MCF 10A (cell line): ENCODE results near the gene GAS2. TPM values are rescaled to one million over a fixed set of nuclear protein-coding genes. Genes with fewer than 3 reads are reported as not detected.

Source experiments
- BruUV-seq: library from RNA; stranded (reverse); fragments of 400-500 nt; replicated peaks from 2 replicates; lab custom pipeline; 2021; lab: Mats Ljungman, UMichigan
- CTCF ChIA-PET: fragments of 300-600 bp; sonication (Branson Sonifier 250); formaldehyde crosslinking; extraction: SDS; loops from one replicate; lab custom pipeline; 2021; ENCODE audit warnings: antibody characterized with exemption, inconsistent platforms; lab: Yijun Ruan, JAX
- POLR2A ChIA-PET: fragments of 300-600, 350-650 bp; sonication (Branson Sonifier 250); formaldehyde crosslinking; extraction: SDS; loops from one replicate; lab custom pipeline; 2020; ENCODE audit warnings: antibody characterized with exemption, inconsistent platforms; lab: Yijun Ruan, JAX
- DNase-seq: peaks from one replicate; pipeline ENCODE4 v3.0.0-alpha.2; 2018; ENCODE audit not compliant: unreplicated experiment
- H3K27ac Mint-ChIP-seq: one replicate; pipeline ENCODE4 v1.8.0; 2022; ENCODE audit warnings: mild to moderate bottlenecking, low read depth, mixed read lengths; ENCODE audit not compliant: unreplicated experiment
- H3K27me3 Mint-ChIP-seq: one replicate; pipeline ENCODE4 v1.8.0; 2022; ENCODE audit warnings: mixed read lengths; ENCODE audit not compliant: insufficient read depth, unreplicated experiment
- H3K36me3 Mint-ChIP-seq: one replicate; pipeline ENCODE4 v1.8.0; 2022; ENCODE audit warnings: mild to moderate bottlenecking, moderate library complexity, mixed read lengths; ENCODE audit not compliant: insufficient read depth, unreplicated experiment
- H3K4me1 Mint-ChIP-seq: one replicate; pipeline ENCODE4 v1.8.0; 2022; ENCODE audit warnings: mixed read lengths; ENCODE audit not compliant: insufficient read depth, unreplicated experiment
- H3K4me3 Mint-ChIP-seq: one replicate; pipeline ENCODE4 v1.8.0; 2022; ENCODE audit warnings: mild to moderate bottlenecking, moderate library complexity, mixed read lengths; ENCODE audit not compliant: unreplicated experiment
- H3K9me3 Mint-ChIP-seq: one replicate; pipeline ENCODE4 v1.8.0; 2022; ENCODE audit warnings: mixed read lengths; ENCODE audit not compliant: unreplicated experiment
- CTCF ChIP-seq: fragments of 200-600 bp; IDR thresholded peaks from one replicate; pipeline ENCODE4 v1.8.0; 2022; ENCODE audit warnings: antibody characterized with exemption, mild to moderate bottlenecking; ENCODE audit not compliant: unreplicated experiment
- intact Hi-C: fragments of 100-400 bp; cut with micrococcal nuclease; formaldehyde crosslinking; loops from 2 replicates; pipeline ENCODE4 v1.14.1; 2022
- total RNA-seq: library from RNA; stranded (reverse); gene quantifications from 2 replicates; pipeline ENCODE4 v1.2.3, GENCODE V29; 2022

The GAS2 gene
- total RNA-seq, 1 experiment from 2014 or later = 1.4 TPM

- Mint-ChIP-seq H3K4me1 (peaks cover 6% of the 10 kb centered on the region), H3K36me3 (no peaks in the 10 kb centered on the region), H3K9me3 (no peaks in the 10 kb centered on the region), H3K4me3 (no peak overlapping the region), H3K27me3 (no peaks in the 10 kb centered on the region), H3K27ac (no peak overlapping the region)
- intact Hi-C loops = no loop called here
- CTCF ChIA-PET = interaction anchor here (0.5 to 0.6 kb wide), 2 partner anchors 8 to 78 kb away, joined by 3 to 4 read pairs; no protein-coding TSS in a partner anchor
- BruUV-seq = no TSS peak
- TF ChIP-seq CTCF = no peak
- no peak for DNase-seq
- POLR2A ChIA-PET = no interaction called here
Measured at GRCh38 chr11:22699388-22699787, 33.0 kb downstream of the GAS2 start.

GRCh38 chr11:22702031-22702430 lies 35.6 kb downstream of the GAS2 start:
- H3K36me3 Mint-ChIP-seq = no peaks in the 10 kb centered on the region
- no peaks in the 10 kb centered on the region for H3K27me3 Mint-ChIP-seq
- H3K27ac Mint-ChIP-seq = no peak overlapping the region
- TF ChIP-seq CTCF = no peak
- ChIA-PET POLR2A (interaction anchor here (1.8 kb wide), 1 partner anchor 76 kb away, joined by 6 read pairs; the partner anchor contains the start of gene FANCF), CTCF (interaction anchor here (0.6 kb wide), 1 partner anchor 1226 kb away, joined by 3 read pairs; no protein-coding TSS in a partner anchor)
- no TSS peak for BruUV-seq
- no peaks in the 10 kb centered on the region for H3K9me3 Mint-ChIP-seq
- H3K4me3 Mint-ChIP-seq = no peak overlapping the region
- DNase-seq = no peak
- intact Hi-C loops = no loop called here
- peaks cover 6% of the 10 kb centered on the region for H3K4me1 Mint-ChIP-seq

GRCh38 chr11:22703040-22703439 lies 36.6 kb downstream of the GAS2 start:
- H3K27ac Mint-ChIP-seq = peak overlapping the region; percentile 28
- BruUV-seq = no TSS peak
- no peaks in the 10 kb centered on the region for H3K27me3 Mint-ChIP-seq
- peaks cover 6% of the 10 kb centered on the region for H3K4me1 Mint-ChIP-seq
- intact Hi-C loops = no loop called here
- no peak for TF ChIP-seq CTCF
- POLR2A ChIA-PET = interaction anchor here (1.8 kb wide), 1 partner anchor 77 kb away, joined by 6 read pairs; the partner anchor contains the start of gene FANCF
- no peak overlapping the region for H3K4me3 Mint-ChIP-seq
- H3K9me3 Mint-ChIP-seq = no peaks in the 10 kb centered on the region
- peak; percentile 25 for DNase-seq
- CTCF ChIA-PET = no interaction called here
- no peaks in the 10 kb centered on the region for H3K36me3 Mint-ChIP-seq

GRCh38 chr11:22703591-22703990 lies 37.2 kb downstream of the GAS2 start:
- intact Hi-C loops = no loop called here
- BruUV-seq = no TSS peak
- no peak for DNase-seq
- Mint-ChIP-seq H3K4me3 (no peak overlapping the region), H3K27me3 (no peaks in the 10 kb centered on the region), H3K4me1 (peaks cover 6% of the 10 kb centered on the region), H3K36me3 (no peaks in the 10 kb centered on the region), H3K9me3 (no peaks in the 10 kb centered on the region), H3K27ac (peak overlapping the region; percentile 28)
- POLR2A ChIA-PET = interaction anchor here (1.8 kb wide), 1 partner anchor 78 kb away, joined by 6 read pairs; the partner anchor contains the start of gene FANCF
- TF ChIP-seq CTCF = no peak
- CTCF ChIA-PET = interaction anchor here (0.6 kb wide), 1 partner anchor 343 kb away, joined by 5 read pairs; no protein-coding TSS in a partner anchor
